Heart left ventricle (tissue), 16 donors: Measurements from ENCODE around the gene RBBP6. TPM values are rescaled to one million over a fixed set of nuclear protein-coding genes. Genes with fewer than 3 reads are reported as not detected.

Source experiments
- ATAC-seq, 4 donors: fragments of 200-7000 bp; cut with Tn5 transposase; one replicate each; pipeline ENCODE4 v1.9.1; 2020 to 2022; ENCODE audit warnings: moderate library complexity in 4 of 4, mild to moderate bottlenecking in 3 of 4, moderate number of reproducible peaks in 1 of 4
- DNase-seq, 5 donors: peaks; one replicate each; pipeline ENCODE4 v3.0.0-alpha.2; 2020
- H3K27ac ChIP-seq, 12 donors: fragments of 200-600 bp; sonication (generic) in 4 of 12; one replicate each; pipeline versions ENCODE4 v1.5.0 to v1.8.0; 2016 to 2022; ENCODE audit warnings: mild to moderate bottlenecking in 2 of 12
- H3K27me3 ChIP-seq, 9 donors: fragments of 200-600 bp; sonication (generic) in 2 of 9; one replicate each; pipeline versions ENCODE4 v1.5.1 to v1.8.0; 2016 to 2022; ENCODE audit warnings: mild to moderate bottlenecking in 3 of 9
- H3K36me3 ChIP-seq, 9 donors: fragments of 200-600 bp; sonication (generic) in 2 of 9; one replicate each; pipeline versions ENCODE4 v1.5.0 to v1.8.0; 2018 to 2022; ENCODE audit warnings: mild to moderate bottlenecking in 2 of 9
- H3K4me1 ChIP-seq, 12 donors: fragments of 200-600 bp; sonication (generic) in 4 of 12; one replicate each; pipeline versions ENCODE4 v1.5.0 to v1.8.0; 2016 to 2022; ENCODE audit warnings: mild to moderate bottlenecking in 3 of 12
- H3K4me3 ChIP-seq, 12 donors: fragments of 200-600 bp; sonication (generic) in 4 of 12; one replicate each; pipeline versions ENCODE4 v1.5.0 to v1.8.0; 2017 to 2022; ENCODE audit warnings: mild to moderate bottlenecking in 9 of 12, moderate library complexity in 4 of 12
- H3K9me3 ChIP-seq, 12 donors: fragments of 200-600 bp; sonication (generic) in 4 of 12; one replicate each; pipeline versions ENCODE4 v1.5.0 to v1.8.0; 2016 to 2022; ENCODE audit warnings: mild to moderate bottlenecking in 1 of 12
- POLR2A ChIP-seq, 2 donors: fragments of 450-650 bp; IDR thresholded peaks; one replicate each; pipeline ENCODE4 v1.6.1; 2017; ENCODE audit warnings: antibody characterized with exemption in 2 of 2, mild to moderate bottlenecking in 2 of 2, moderate library complexity in 2 of 2
- WGBS, 4 donors: extraction: QIAGEN DNeasy Blood & Tissue Kit in 2 of 4; methylation state at CpG; one replicate each; pipeline versions ENCODE4 v1.1.5 to v1.1.7; 2013 to 2018; 5-methylcytosine and 5-hydroxymethylcytosine counted together
- intact Hi-C, 10 donors: fragments of 100-400 bp; cut with DNase I; formaldehyde crosslinking; loops; one replicate each; pipeline versions ENCODE4 v1.11.1 to v1.14.2; 2022
- polyA plus RNA-seq, 2 donors: library from polyadenylated mRNA; stranded (reverse); fragments of 200-250 nt; gene quantifications; one replicate each; pipeline ENCODE4 v1.2.3, GENCODE V29; 2013
- total RNA-seq, 9 donors: library from RNA; depleted of rRNA in 2 of 9; stranded (reverse); fragments of >200 nt in 2 of 9; fragmentation: NEBNext Ultra II Directional in 3 of 9; extraction: Animal tissue kit (Norgen Biotek cat#: 25700) in 3 of 9; gene quantifications; one replicate each; pipeline versions ENCODE4 v1.1.0 to v1.2.4, GENCODE V29; 2016 to 2023
- TF ChIP-seq, protein P1 (sequence below), 12 donors: fragments of 200-600 bp; sonication (generic) in 4 of 12; IDR thresholded peaks; one replicate each; pipeline versions ENCODE4 v1.5.0 to v1.8.0; 2018 to 2022; ENCODE audit warnings: antibody characterized with exemption in 12 of 12, mild to moderate bottlenecking in 5 of 12
- donor health status: ischemic (EF 13 %, LVEDD 7.1; RV severe dilation, severe dysfunction).
- donor health status: healthy with polysubstance abuse.
- donor health status: DM: no; HTN: yes; CAD: no.
- donor health status: DM: no; HTN: no; CAD: no.
- donor health status: ischemic (EF 25% LVEDD 6.9; RV normal size, moderate dysfunction).
- donor health status: ischemic (EF 25% LVEDD 5.7; RV mildly dilated, moderate dysfunction).
- donor health status: healthy.
- donor health status: DM: yes; HTN: yes; CAD: no.
- donor health status: ischemic (EF 35%, LVEDD 5.7; RV mildly dilated, moderate dysfunction).
- donor health status: nonischemic (EF 11% LVEDD 7.7; RV severe dilation, severe dysfunction).
- donor health status: DM: yes; HTN: yes; CAD: no.
- donor health status: PGD.
- donor health status: ischemic (EF 29% LVEDD 5.4; RV normal size, mild dysfunction).
- donor health status: nonischemic (EF 23%, LVEDD 6.1; RV moderate dilation, normal function).

Gene RBBP6
- total and polyA plus RNA-seq, 11 donors = 22.2 to 44.5 (median 32.2) TPM

GRCh38 chr16:24509536-24509935, 29.8 kb upstream of the RBBP6 start:
- Histone ChIP-seq H3K4me1 (no peaks in the 10 kb centered on the region), H3K9me3 (no peaks in the 10 kb centered on the region), H3K36me3 (no peaks in the 10 kb centered on the region), H3K27ac (no peak overlapping the region), H3K4me3 (no peak overlapping the region), H3K27me3 (peaks cover 0 to 10% (median 5%) of the 10 kb centered on the region in 9 donors)
- WGBS, 4 donors = 68 to 92% (median 89%) methylated on average over 2 of the region's 2 CpGs
- ATAC-seq (no peak), DNase-seq (no peak)
- TF ChIP-seq POLR2A (IDR thresholded peaks at IDR 0.05) = no peak
- TF ChIP-seq, protein P1, sequence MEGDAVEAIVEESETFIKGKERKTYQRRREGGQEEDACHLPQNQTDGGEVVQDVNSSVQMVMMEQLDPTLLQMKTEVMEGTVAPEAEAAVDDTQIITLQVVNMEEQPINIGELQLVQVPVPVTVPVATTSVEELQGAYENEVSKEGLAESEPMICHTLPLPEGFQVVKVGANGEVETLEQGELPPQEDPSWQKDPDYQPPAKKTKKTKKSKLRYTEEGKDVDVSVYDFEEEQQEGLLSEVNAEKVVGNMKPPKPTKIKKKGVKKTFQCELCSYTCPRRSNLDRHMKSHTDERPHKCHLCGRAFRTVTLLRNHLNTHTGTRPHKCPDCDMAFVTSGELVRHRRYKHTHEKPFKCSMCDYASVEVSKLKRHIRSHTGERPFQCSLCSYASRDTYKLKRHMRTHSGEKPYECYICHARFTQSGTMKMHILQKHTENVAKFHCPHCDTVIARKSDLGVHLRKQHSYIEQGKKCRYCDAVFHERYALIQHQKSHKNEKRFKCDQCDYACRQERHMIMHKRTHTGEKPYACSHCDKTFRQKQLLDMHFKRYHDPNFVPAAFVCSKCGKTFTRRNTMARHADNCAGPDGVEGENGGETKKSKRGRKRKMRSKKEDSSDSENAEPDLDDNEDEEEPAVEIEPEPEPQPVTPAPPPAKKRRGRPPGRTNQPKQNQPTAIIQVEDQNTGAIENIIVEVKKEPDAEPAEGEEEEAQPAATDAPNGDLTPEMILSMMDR (IDR thresholded peaks at IDR 0.05) = no peak
- intact Hi-C loops = loop anchor here in 4 of 10 donors (5.0 to 10.0 kb wide), 4 partner anchors 255 to 715 kb away; partner anchors contain the start of gene CACNG3 (in 2 of the 4)

- Histone ChIP-seq H3K27me3 (no peaks in the 10 kb centered on the region), H3K36me3 (no peaks in the 10 kb centered on the region), H3K4me3 (no peak overlapping the region), H3K27ac (no peak overlapping the region), H3K9me3 (no peaks in the 10 kb centered on the region), H3K4me1 (no peaks in the 10 kb centered on the region)
- TF ChIP-seq POLR2A (IDR thresholded peaks at IDR 0.05) = no peak
- WGBS, 4 donors = 86 to 94% (median 90%) methylated on average over 1 of the region's 1 CpG
- no peak for DNase-seq
- ATAC-seq = no peak
- intact Hi-C loops = loop anchor here in 1 of 10 donors (10.0 kb wide), 1 partner anchor 174 kb away; no protein-coding TSS in a partner anchor
Observed at GRCh38 chr16:24511174-24511573, 28.2 kb upstream of the RBBP6 start.

- intact Hi-C loops = loop anchor here in 1 of 10 donors (10.0 kb wide), 1 partner anchor 173 kb away; no protein-coding TSS in a partner anchor
- 70 to 77% (median 73%) methylated on average over 5 of the region's 5 CpGs for WGBS, 4 donors
- Histone ChIP-seq H3K27me3 (no peaks in the 10 kb centered on the region), H3K4me3 (no peak overlapping the region), H3K4me1 (peaks cover 0 to under 1% (median 0%) of the 10 kb centered on the region in 12 donors), H3K36me3 (no peaks in the 10 kb centered on the region), H3K9me3 (no peaks in the 10 kb centered on the region), H3K27ac (no peak overlapping the region)
- TF ChIP-seq POLR2A (IDR thresholded peaks at IDR 0.05) = no peak
- TF ChIP-seq, protein P1 (IDR thresholded peaks at IDR 0.05) = no peak
- DNase-seq (no peak), ATAC-seq (no peak)
Observed at GRCh38 chr16:24511792-24512191, 27.6 kb upstream of the RBBP6 start.

GRCh38 chr16:24514096-24514495, 25.3 kb upstream of the RBBP6 start:
- 84 to 94% (median 89%) methylated on average over 2 of the region's 2 CpGs for WGBS, 4 donors
- Histone ChIP-seq H3K27ac (no peak overlapping the region), H3K4me3 (no peak overlapping the region), H3K27me3 (no peaks in the 10 kb centered on the region), H3K9me3 (no peaks in the 10 kb centered on the region), H3K36me3 (no peaks in the 10 kb centered on the region), H3K4me1 (peaks cover 0 to 8% (median 0%) of the 10 kb centered on the region in 12 donors)
- intact Hi-C loops = loop anchor here in 1 of 10 donors (10.0 kb wide), 1 partner anchor 171 kb away; no protein-coding TSS in a partner anchor
- TF ChIP-seq, protein P1 (IDR thresholded peaks at IDR 0.05) = no peak
- TF ChIP-seq POLR2A (IDR thresholded peaks at IDR 0.05) = no peak
- DNase-seq (no peak), ATAC-seq (no peak)

DNA sequence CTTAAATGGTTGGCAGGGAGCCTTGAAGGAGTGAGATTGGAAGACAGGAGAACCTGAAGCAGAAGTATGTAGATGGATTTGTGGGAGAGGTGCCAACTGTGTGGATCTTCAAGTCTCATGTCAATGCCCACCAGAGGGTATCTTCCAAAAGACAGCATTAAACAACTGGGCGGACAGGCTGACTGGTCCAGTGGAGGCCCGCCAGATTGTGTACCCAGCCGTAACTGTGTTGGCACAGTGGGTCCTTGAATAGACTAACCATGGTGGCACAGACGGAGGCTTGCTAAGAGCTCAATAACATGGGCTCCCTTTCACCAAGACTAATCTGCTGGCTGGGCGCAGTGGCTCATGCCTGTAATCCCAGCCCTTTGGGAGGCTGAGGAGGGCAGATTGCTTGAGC, 24.2 kb upstream of the RBBP6 start:
- TF ChIP-seq POLR2A (IDR thresholded peaks at IDR 0.05) = no peak
- TF ChIP-seq, protein P1 (IDR thresholded peaks at IDR 0.05) = no peak
- no peak overlapping the region for H3K27ac ChIP-seq
- ATAC-seq (no peak), DNase-seq (no peak)
- WGBS, 4 donors = 89 to 96% (median 93%) methylated on average over 5 of the region's 5 CpGs
- no peaks in the 10 kb centered on the region for H3K9me3 ChIP-seq
- peaks cover 0 to 8% (median 0%) of the 10 kb centered on the region in 12 donors for H3K4me1 ChIP-seq
- intact Hi-C loops = loop anchor here in 1 of 10 donors (10.0 kb wide), 1 partner anchor 170 kb away; no protein-coding TSS in a partner anchor
- no peaks in the 10 kb centered on the region for H3K36me3 ChIP-seq
- no peaks in the 10 kb centered on the region for H3K27me3 ChIP-seq
- no peak overlapping the region for H3K4me3 ChIP-seq
